Measurements from ENCODE around the gene PNKP. TPM values are rescaled to one million over a fixed set of nuclear protein-coding genes. Genes with fewer than 3 reads are reported as not detected.

The PNKP gene
- 36.7 and 47.2 TPM in 2 replicates for total RNA-seq

DNA sequence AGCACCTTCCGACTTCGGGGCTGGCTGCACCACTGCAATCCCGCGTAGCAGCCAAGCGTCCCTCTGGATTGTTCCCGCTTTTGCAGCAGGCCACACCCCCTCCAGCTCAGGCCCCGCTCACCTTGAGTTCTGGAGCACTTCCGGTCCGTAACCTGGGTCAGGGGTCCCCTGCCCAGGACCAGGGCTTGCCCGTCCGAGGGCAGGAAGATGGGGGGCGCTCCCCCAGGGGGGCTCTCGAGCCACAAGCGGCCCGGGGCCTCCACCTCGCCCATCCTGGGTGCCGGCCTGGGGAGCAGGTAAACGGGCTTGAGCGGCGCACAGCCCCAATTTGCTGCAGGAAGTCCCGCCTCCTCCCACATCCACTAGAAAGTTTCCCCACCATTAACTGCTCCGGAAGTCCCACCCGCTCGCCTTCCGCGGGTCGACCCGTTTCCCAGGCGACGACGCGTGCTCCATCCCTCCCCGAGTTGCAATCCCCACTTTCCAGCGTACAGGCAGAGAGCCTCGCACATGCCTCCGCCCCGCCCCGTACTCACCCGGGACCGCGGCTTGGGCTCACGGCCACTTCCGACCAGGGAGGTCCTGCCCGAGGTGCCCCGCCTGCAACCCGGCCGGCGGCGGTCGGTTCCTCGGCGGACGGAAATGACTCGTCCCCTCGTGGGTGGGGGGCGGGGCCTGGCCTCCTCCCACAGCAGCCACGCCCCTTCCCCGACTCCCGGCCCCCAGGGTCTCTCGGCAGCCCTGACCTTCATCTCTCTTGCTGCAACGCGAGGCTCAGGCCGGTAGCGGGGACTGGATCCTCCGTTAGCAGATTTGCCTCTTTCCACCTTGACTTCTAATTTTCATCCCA, at the start of gene PNKP:
TSS of gene PNKP (minus strand) at position 644 of the 850 bp plus-strand sequence. CDS start at position 272, 372 bp downstream.

GRCh38 chr19:49896863-49897621, 29.7 kb upstream of the PNKP start, which contains the start of gene IL4I1:
Gene IL4I1, minus strand, starts transcription at chr19:49896887. Its CDS starts 727 bp downstream, at chr19:49896160.

GRCh38 chr19:49877020-49877878, 9.9 kb upstream of the PNKP start, which contains the start of the genes AKT1S1 and TBC1D17:
Gene AKT1S1, minus strand, starts transcription at chr19:49877355. Its CDS starts 4,060 bp downstream, at chr19:49873295.
Gene TBC1D17, plus strand, starts transcription at chr19:49877702. Its CDS starts 22 bp downstream, at chr19:49877724.

GRCh38 chr19:49850487-49851342, 16.7 kb downstream of the PNKP start, which contains the start of gene PTOV1:
Gene PTOV1, plus strand, starts transcription at chr19:49851159.

GRCh38 chr19:49817964-49818648, 49.3 kb downstream of the PNKP start, which contains the start of gene MED25:
Gene MED25, plus strand, starts transcription at chr19:49818289. Its CDS starts 53 bp downstream, at chr19:49818342.

DNA sequence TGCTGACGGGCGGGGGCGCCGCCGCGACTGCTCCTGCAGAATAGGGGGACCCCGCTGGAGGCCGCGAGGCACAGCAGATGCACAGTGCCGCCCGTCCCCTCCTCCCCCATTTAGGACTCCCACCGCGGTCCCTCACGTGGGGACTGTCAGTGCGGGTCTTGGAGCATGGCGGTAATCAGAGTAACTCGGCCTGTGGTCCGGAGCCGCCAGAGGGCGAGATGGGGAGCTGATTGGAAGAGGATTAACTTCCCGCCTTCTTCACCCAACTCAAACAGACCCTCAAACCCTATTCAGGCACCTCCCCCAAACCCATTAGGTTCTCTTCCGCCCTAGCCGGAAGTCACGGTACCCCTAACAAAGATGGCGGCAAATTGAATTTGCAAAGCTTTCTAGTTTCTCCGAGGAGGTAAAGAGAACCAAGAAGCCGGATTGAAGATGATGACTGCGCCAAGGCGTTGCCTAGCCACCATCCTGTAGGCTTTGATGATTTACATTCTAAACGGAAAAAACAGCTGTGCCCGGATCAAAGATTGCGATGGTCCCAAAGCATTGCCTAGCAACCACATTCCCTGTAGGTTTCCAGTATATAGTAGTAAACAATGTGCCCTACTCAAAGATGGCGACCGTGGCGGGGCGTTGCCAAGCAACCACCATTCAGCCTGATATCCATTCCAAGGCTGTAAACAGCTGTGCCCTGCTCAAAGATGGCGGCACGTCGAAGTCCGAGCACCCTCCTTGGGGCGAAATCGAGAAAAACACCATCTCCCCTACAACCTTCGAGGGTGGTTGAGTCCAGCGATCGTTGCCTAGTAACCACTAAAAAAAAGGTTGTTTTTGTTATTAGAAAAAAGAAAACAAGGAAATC, 54.1 kb downstream of the PNKP start, which contains the start of gene FUZ:
TSS of gene FUZ (minus strand) at position 296 of the 865 bp plus-strand sequence. CDS start at position 110, 186 bp downstream.

Other genes with a start within 250 kb of the PNKP start
- 26.4 and 63.0 TPM in 2 replicates for gene RRAS, start 227.4 kb downstream of the PNKP start, total RNA-seq
- 10.0 and 14.0 TPM in 2 replicates for gene SCAF1, start 225.4 kb downstream of the PNKP start, total RNA-seq
- 53.0 and 68.9 TPM in 2 replicates for gene IRF3, start 201.7 kb downstream of the PNKP start, total RNA-seq
- 5.4 and 6.0 TPM in 2 replicates for gene BCL2L12, start 201.6 kb downstream of the PNKP start, total RNA-seq
- 484 and 610 TPM in 2 replicates for gene PRMT1, start 190.3 kb downstream of the PNKP start, total RNA-seq
- gene ADM5, start 178.0 kb downstream of the PNKP start, total RNA-seq, result 0.47 and 0.54 TPM in 2 replicates
- gene CPT1C, start 176.5 kb downstream of the PNKP start, total RNA-seq, result 15.3 and 16.9 TPM in 2 replicates
- 0.09 TPM in 1 of 2 replicates, not detected in the other for gene TSKS, start 104.3 kb downstream of the PNKP start, total RNA-seq
- gene AP2A1, start 100.6 kb downstream of the PNKP start, total RNA-seq, result 54.7 and 63.5 TPM in 2 replicates
- gene FUZ, start 54.3 kb downstream of the PNKP start, total RNA-seq, result 13.9 and 25.0 TPM in 2 replicates
- 11.9 and 15.3 TPM in 2 replicates for gene MED25, start 49.3 kb downstream of the PNKP start, total RNA-seq
- gene PTOV1, start 16.4 kb downstream of the PNKP start, total RNA-seq, result 54.4 and 80.2 TPM in 2 replicates
- 7.6 and 9.1 TPM in 2 replicates for gene AKT1S1, start 9.8 kb upstream of the PNKP start, total RNA-seq
- gene TBC1D17, start 10.1 kb upstream of the PNKP start, total RNA-seq, result 4.7 and 5.1 TPM in 2 replicates
- gene IL4I1, start 29.3 kb upstream of the PNKP start, total RNA-seq, result 3.2 and 3.5 TPM in 2 replicates
- gene ATF5, start 61.6 kb upstream of the PNKP start, total RNA-seq, result 2.7 and 4.0 TPM in 2 replicates
- 27.9 and 28.4 TPM in 2 replicates for gene NUP62, start 61.9 kb upstream of the PNKP start, total RNA-seq
- gene SIGLEC11, start 93.6 kb upstream of the PNKP start, total RNA-seq, result 0.09 TPM in 1 of 2 replicates, not detected in the other
- 16.5 and 19.1 TPM in 2 replicates for gene VRK3, start 157.8 kb upstream of the PNKP start, total RNA-seq
- 4.9 and 5.2 TPM in 2 replicates for gene ZNF473, start 158.4 kb upstream of the PNKP start, total RNA-seq

All from endothelial cell of coronary artery (primary cell).